H1 (cell line): ENCODE data around the gene P2RX5. TPM values are rescaled to one million over a fixed set of nuclear protein-coding genes. Genes with fewer than 3 reads are reported as not detected.

Experiments
- CTCF ChIA-PET: fragments of 300-600 bp; sonication (Branson Sonifier 250); formaldehyde crosslinking; loops from one replicate; lab custom pipeline; 2021; ENCODE audit not compliant: partially characterized antibody; lab: Charles Lee
- POLR2A ChIA-PET: fragments of 300-600 bp; sonication (Branson Sonifier 250); formaldehyde crosslinking; loops from one replicate; lab custom pipeline; 2021; ENCODE audit warnings: inconsistent platforms; ENCODE audit not compliant: partially characterized antibody; lab: Charles Lee
- DNase-seq, 2 experiments: peaks; one replicate each; pipeline versions ENCODE4 v3.0.0 to v3.0.0-alpha.2; 2010 to 2022; ENCODE audit warnings: low spot score in 2 of 2, low read depth in 1 of 2, mixed read lengths in 1 of 2
- FAIRE-seq: peaks from 2 replicates; lab custom pipeline; 2011; peaks lifted over from hg19 to GRCh38; lab: Jason Lieb, UNC
- H2AFZ ChIP-seq: 2 replicates; pipeline ENCODE4 v1.8.1; 2012; ENCODE audit warnings: low read length, inconsistent platforms
- H2AK5ac ChIP-seq: 2 replicates; pipeline ENCODE4 v1.6.1; 2013; ENCODE audit warnings: low read depth, low read length
- H2BK120ac ChIP-seq: replicated peaks from 2 replicates; pipeline ENCODE3; 2013; ENCODE audit warnings: low read depth, low read length, inconsistent platforms
- H2BK12ac ChIP-seq: 2 replicates; pipeline ENCODE4 v1.6.1; 2013; ENCODE audit warnings: low read depth, low read length
- H2BK15ac ChIP-seq: 2 replicates; pipeline ENCODE4 v1.6.1; 2013; ENCODE audit warnings: low read length
- H2BK20ac ChIP-seq: 2 replicates; pipeline ENCODE4 v1.6.1; 2013; ENCODE audit warnings: low read length
- H2BK5ac ChIP-seq: 2 replicates; pipeline ENCODE4 v1.6.1; 2013; ENCODE audit warnings: low read depth, low read length
- H3K14ac ChIP-seq: 2 replicates; pipeline ENCODE4 v1.6.1; 2013; ENCODE audit warnings: inconsistent platforms; ENCODE audit not compliant: insufficient read length
- H3K18ac ChIP-seq: 2 replicates; pipeline ENCODE4 v1.6.1; 2013; ENCODE audit warnings: low read length; ENCODE audit errors: extremely low read depth
- H3K23ac ChIP-seq: 2 replicates; pipeline ENCODE4 v1.6.1; 2013; ENCODE audit warnings: inconsistent platforms; ENCODE audit not compliant: insufficient read length
- H3K23me2 ChIP-seq: 2 replicates; pipeline ENCODE4 v1.6.1; 2013; ENCODE audit warnings: low read depth, low read length
- H3K27ac ChIP-seq: 2 replicates; pipeline ENCODE4 v1.6.1; 2011; ENCODE audit warnings: low read depth, low read length, inconsistent platforms
- H3K27me3 ChIP-seq, 4 experiments: replicated peaks in 1 of 4; 1 replicate in 1 of 4; 2 replicates in 3 of 4; pipeline versions ENCODE4 v1.6.1 to v1.8.1; 2011 to 2013; ENCODE audit warnings: low read length in 3 of 4, mild to moderate bottlenecking in 3 of 4, inconsistent platforms in 2 of 4, mixed read lengths in 2 of 4, moderate library complexity in 1 of 4; ENCODE audit not compliant: control insufficient read depth in 3 of 4, insufficient read depth in 3 of 4; ENCODE audit errors: extremely low read depth in 1 of 4
- H3K36me3 ChIP-seq, 4 experiments: 2 replicates each; pipeline versions ENCODE4 v1.6.1 to v1.8.1; 2011 to 2013; ENCODE audit warnings: mild to moderate bottlenecking in 4 of 4, low read length in 3 of 4, moderate library complexity in 2 of 4, control low read depth in 1 of 4, inconsistent platforms in 1 of 4; ENCODE audit not compliant: insufficient read depth in 4 of 4, control insufficient read depth in 2 of 4
- H3K4ac ChIP-seq: replicated peaks from 2 replicates; pipeline ENCODE3; 2013; ENCODE audit warnings: low read length, low read depth, mixed read lengths, inconsistent platforms; ENCODE audit not compliant: insufficient read length
- H3K4me1 ChIP-seq, 4 experiments: replicated peaks in 1 of 4; 1 replicate in 1 of 4; 2 replicates in 3 of 4; pipeline versions ENCODE4 v1.6.1 to v1.8.1; 2011 to 2013; ENCODE audit warnings: low read length in 3 of 4, inconsistent platforms in 2 of 4, mixed read lengths in 1 of 4; ENCODE audit not compliant: insufficient read depth in 4 of 4, control insufficient read depth in 3 of 4
- H3K4me2 ChIP-seq, 2 experiments: 2 replicates each; pipeline versions ENCODE4 v1.6.1 to v1.8.1; 2011 to 2013; ENCODE audit warnings: low read depth in 2 of 2, low read length in 2 of 2, control low read depth in 1 of 2, inconsistent platforms in 1 of 2, mild to moderate bottlenecking in 1 of 2; ENCODE audit not compliant: insufficient read depth in 1 of 2
- H3K4me3 ChIP-seq, 4 experiments: fragments of 200-600, 300-600 bp in 1 of 4; sonication (generic), shearing (Covaris generic), sonication (Bioruptor Twin) in 1 of 4; 2 replicates each; pipeline versions ENCODE4 v1.5.1 to v1.8.1; 2011 to 2016; ENCODE audit warnings: low read length in 4 of 4, low read depth in 3 of 4, control low read depth in 2 of 4, inconsistent platforms in 2 of 4, mild to moderate bottlenecking in 2 of 4, mixed read lengths in 1 of 4, moderate library complexity in 1 of 4; ENCODE audit not compliant: insufficient read depth in 2 of 4; ENCODE audit errors: extremely low read depth in 1 of 4
- H3K56ac ChIP-seq: replicated peaks from 2 replicates; pipeline ENCODE3; 2013; ENCODE audit warnings: low read depth, mild to moderate bottlenecking, mixed read lengths, low read length, inconsistent platforms; ENCODE audit not compliant: insufficient read length
- H3K79me1 ChIP-seq: 2 replicates; pipeline ENCODE4 v1.6.1; 2013; ENCODE audit warnings: low read depth, low read length, control low read depth
- H3K79me2 ChIP-seq, 2 experiments: 2 replicates each; pipeline versions ENCODE4 v1.6.1 to v1.8.1; 2012 to 2013; ENCODE audit warnings: low read length in 2 of 2, mild to moderate bottlenecking in 2 of 2, inconsistent platforms in 1 of 2; ENCODE audit not compliant: insufficient read depth in 2 of 2, control insufficient read depth in 1 of 2
- H3K9ac ChIP-seq, 4 experiments: replicated peaks in 1 of 4; 1 replicate in 1 of 4; 2 replicates in 3 of 4; pipeline versions ENCODE4 v1.6.1 to v1.8.1; 2011 to 2013; ENCODE audit warnings: low read depth in 3 of 4, low read length in 3 of 4, control low read depth in 2 of 4, mild to moderate bottlenecking in 2 of 4, moderate library complexity in 2 of 4, inconsistent platforms in 1 of 4; ENCODE audit errors: extremely low read depth in 1 of 4
- H3K9me3 ChIP-seq, 2 experiments: 2 replicates each; pipeline versions ENCODE4 v1.6.1 to v1.8.1; 2012 to 2013; ENCODE audit warnings: mild to moderate bottlenecking in 2 of 2, moderate library complexity in 2 of 2, control low read depth in 1 of 2, inconsistent platforms in 1 of 2, low read depth in 1 of 2, low read length in 1 of 2, mixed read lengths in 1 of 2; ENCODE audit not compliant: insufficient read depth in 2 of 2
- H4K20me1 ChIP-seq, 2 experiments: replicated peaks in 1 of 2; 2 replicates each; pipeline versions ENCODE3 to v1.8.1; 2011 to 2013; ENCODE audit warnings: inconsistent platforms in 2 of 2, low read length in 2 of 2, mild to moderate bottlenecking in 1 of 2; ENCODE audit not compliant: insufficient read depth in 2 of 2, control insufficient read depth in 1 of 2
- H4K5ac ChIP-seq: 2 replicates; pipeline ENCODE4 v1.6.1; 2013; ENCODE audit warnings: low read length, low read depth, mixed read lengths, inconsistent platforms; ENCODE audit not compliant: insufficient read length
- H4K8ac ChIP-seq: 2 replicates; pipeline ENCODE4 v1.8.0; 2013; ENCODE audit warnings: mild to moderate bottlenecking, moderate library complexity, low read length, inconsistent platforms; ENCODE audit not compliant: insufficient read depth; ENCODE audit errors: extremely low read depth
- H4K91ac ChIP-seq: replicated peaks from 2 replicates; pipeline ENCODE3; 2013; ENCODE audit warnings: low read length, mixed read lengths, inconsistent platforms; ENCODE audit not compliant: insufficient read length
- RFX5 ChIP-seq: IDR thresholded peaks from 2 replicates; pipeline ENCODE4 v1.6.1; 2011; ENCODE audit warnings: low read depth, low read length, improper control_type of control experiment, borderline replicate concordance
- WGBS, 2 experiments: shearing (Covaris generic) in 1 of 2; methylation state at CpG; one replicate each; pipeline versions ENCODE4 v1.1.6 to v1.1.7; 2013 to 2015; ENCODE audit warnings: low lambda C conversion rate in 2 of 2, mixed read lengths in 2 of 2, inconsistent platforms in 1 of 2, low coverage in 1 of 2, missing lambda C conversion rate in 1 of 2; ENCODE audit not compliant: insufficient replicate concordance in 2 of 2, insufficient coverage in 1 of 2, insufficient read length in 1 of 2; ENCODE audit errors: extremely low coverage in 1 of 2, missing lambda C conversion rate in 1 of 2; 5-methylcytosine and 5-hydroxymethylcytosine counted together
- polyA plus RNA-seq, 7 experiments: library from polyadenylated mRNA; depleted of rRNA in 3 of 7; stranded (reverse) in 5 of 7; unstranded in 2 of 7; fragments of >200 nt in 5 of 7; fragments of 200-250 nt in 2 of 7; gene quantifications; 1 replicate in 5 of 7; 2 replicates in 1 of 7; 4 replicates in 1 of 7; pipeline versions ENCODE4 v1.2.1 to v1.2.3, GENCODE V29; 2011 to 2013; ENCODE audit warnings: missing spikeins in 2 of 7, mixed read lengths in 2 of 7
- total RNA-seq: library from RNA; stranded (reverse); fragmentation: NEBNext Ultra II Directional; extraction: Animal tissue kit (Norgen Biotek cat#: 25700); gene quantifications from 2 replicates; pipeline ENCODE4 v1.2.1, GENCODE V29; 2021

Gene P2RX5
- total and polyA plus RNA-seq, 2 of the 8 experiments (the other 6 are each of a cell fraction or from before 2014, with no cell fraction given): 12.0 to 15.6 TPM

DNA sequence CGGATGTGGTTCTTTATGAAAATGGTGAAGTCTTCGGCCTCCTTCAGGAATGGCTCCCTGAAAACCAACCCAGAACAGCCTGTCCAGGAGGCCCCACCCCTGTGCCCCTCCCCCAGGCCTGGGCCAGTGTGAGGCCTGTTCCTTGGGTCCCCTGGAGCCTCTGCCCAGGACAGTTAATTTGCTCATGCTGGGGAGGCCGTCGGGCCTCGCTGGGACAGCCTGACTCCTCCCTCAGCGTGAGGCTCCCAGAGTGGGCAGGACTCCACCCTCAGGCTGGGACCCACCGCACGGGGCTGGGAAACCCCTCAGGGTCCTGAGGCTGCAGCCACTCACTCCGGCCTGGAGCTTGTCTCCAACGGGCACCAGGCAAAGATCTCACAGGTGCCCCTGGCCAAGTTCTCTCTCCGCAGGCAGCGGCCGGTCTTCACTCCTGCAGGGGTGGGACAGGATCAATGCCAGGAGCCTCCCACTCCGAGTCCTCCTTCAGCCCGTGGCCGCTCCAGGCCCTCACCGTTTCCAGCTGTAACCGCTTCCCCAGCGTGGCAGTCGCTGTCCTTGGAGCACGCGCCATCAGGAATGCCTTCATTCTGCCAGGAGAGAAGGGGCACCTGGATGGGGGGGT is 5.8 kb downstream of the P2RX5 start:
- 95% methylated on average over 21 of the region's 22 CpGs; no CpG with 5 or more reads in 1 of the 2 experiments for WGBS, 2 experiments

More for the DNA sequence above, 5.8 kb downstream of the P2RX5 start:
- Histone ChIP-seq H3K9me3 (no peaks in the 10 kb centered on the region), H2BK120ac (no peak overlapping the region), H2BK15ac (no peak overlapping the region), H3K4ac (no peak overlapping the region), H3K4me1 (peaks cover 0 to 10% (median 5%) of the 10 kb centered on the region in 4 experiments; a peak in 5 of 7 replicates), H4K91ac (no peak overlapping the region), H3K56ac (no peak overlapping the region), H3K18ac (no peak overlapping the region), H2AK5ac (no peak overlapping the region), H2BK20ac (no peak overlapping the region), H3K4me2 (no peak overlapping the region)
- POLR2A ChIA-PET: interaction anchor here (0.6 to 0.7 kb wide), 2 partner anchors 28 to 54 kb away, joined by 3 read pairs; partner anchors contain the start of gene SHPK
- TF ChIP-seq RFX5: no peak
- TF ChIP-seq, all 59 proteins: peak for 0
- Histone ChIP-seq H2BK5ac (no peak overlapping the region), H3K14ac (no peak overlapping the region), H3K23me2 (peaks cover 3% of the 10 kb centered on the region; the same call in 1 of the 2 replicates), H3K23ac (no peak overlapping the region), H2AFZ (no peak overlapping the region), H3K4me3 (no peak overlapping the region), H3K36me3 (no peaks in the 10 kb centered on the region), H2BK12ac (no peak overlapping the region), H4K8ac (no peak overlapping the region; the same call in 1 of the 2 replicates), H4K5ac (no peak overlapping the region), H3K79me1 (no peaks in the 10 kb centered on the region), H3K27me3 (peaks cover 0 to 7% (median 4%) of the 10 kb centered on the region in 4 experiments; a peak in 5 of 7 replicates), H4K20me1 (peaks cover 0 to 8% of the 10 kb centered on the region in 2 experiments), H3K79me2 (no peaks in the 10 kb centered on the region), H3K9ac (no peak overlapping the region), H3K27ac (no peak overlapping the region)
- FAIRE-seq (no peak), DNase-seq (peak in 1 of 2 experiments; percentile 48)
- CTCF ChIA-PET: interaction anchor here (1.1 to 3.3 kb wide), 4 partner anchors 11 to 48 kb away, joined by 3 to 29 read pairs (median 14); no protein-coding TSS in a partner anchor
